GM18867 (cell line): ENCODE data around the gene SLC50A1.
A peak's percentile ranks its signal among the peaks of the same experiment; 100 is the strongest.

Source experiments
- ATAC-seq: cut with Tn5 transposase; IDR thresholded peaks from one replicate; pipeline ENCODE4 v1.9.1; 2021; ENCODE audit warnings: mild to moderate bottlenecking, moderate library complexity; ENCODE audit not compliant: unreplicated experiment

Gene SLC50A1

DNA sequence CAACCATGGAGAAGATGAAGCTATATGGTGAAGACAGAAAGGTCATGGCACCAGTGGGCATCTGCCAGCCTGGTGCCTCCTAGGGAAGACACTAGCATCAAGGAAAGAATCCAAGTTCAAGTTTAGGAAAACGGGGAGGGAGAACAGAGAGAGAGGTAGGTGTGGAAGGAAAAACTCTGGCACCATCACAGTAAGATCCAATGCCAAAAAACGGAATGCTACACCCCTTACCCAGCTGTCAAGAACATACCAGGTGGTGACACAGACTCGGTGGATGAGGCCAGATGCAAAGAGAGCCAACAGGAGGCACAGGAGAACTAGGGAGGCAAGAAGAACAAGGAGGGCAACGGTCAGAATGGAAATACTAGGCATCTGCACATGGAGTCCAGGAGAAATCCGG lies 33.9 kb downstream of the SLC50A1 start:
- ATAC-seq, result no peak

- no peak for ATAC-seq
Measured at GRCh38 chr1:155170101-155170785, 34.6 kb downstream of the SLC50A1 start.

- no peak for ATAC-seq
Measured at GRCh38 chr1:155170806-155171205, 35.2 kb downstream of the SLC50A1 start.

- peak; percentile 15 for ATAC-seq
Measured at GRCh38 chr1:155171836-155172731, 36.4 kb downstream of the SLC50A1 start.

DNA sequence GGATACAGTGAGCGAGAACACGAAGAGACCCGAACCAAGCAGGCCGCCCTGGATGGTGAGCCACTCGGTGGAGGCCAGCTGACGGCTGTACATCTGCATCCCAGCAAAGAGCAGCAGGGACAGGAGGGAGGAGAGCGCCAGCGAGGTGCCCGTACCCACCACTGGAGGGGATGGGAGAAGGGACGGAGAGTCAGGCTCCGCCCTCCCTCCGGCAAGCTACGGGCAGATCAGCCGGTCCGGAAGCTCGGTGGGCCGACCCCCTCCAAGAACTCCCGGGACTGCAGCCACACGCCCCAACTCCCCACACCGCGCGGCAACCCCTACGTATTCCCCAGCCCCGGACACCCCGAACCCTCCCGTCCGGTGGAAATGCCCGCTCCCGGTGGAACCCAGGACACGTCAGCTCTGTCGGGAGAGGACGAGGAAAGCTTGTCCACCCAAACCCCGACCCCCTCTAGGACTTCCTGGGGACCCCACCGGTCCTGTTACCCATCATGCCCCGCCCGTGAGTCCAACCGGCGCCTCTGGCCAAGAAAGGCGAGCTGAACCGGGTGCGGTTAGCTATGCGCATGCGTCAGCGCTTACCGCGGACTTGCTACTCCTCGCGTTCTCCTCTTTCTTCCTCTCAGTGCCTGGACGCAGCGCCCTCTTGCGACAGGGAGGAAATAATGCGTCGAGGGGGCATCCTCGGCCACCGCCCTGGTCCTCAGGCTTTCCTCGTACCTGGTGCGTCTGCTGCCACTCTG lies 37.3 kb downstream of the SLC50A1 start, which contains the start of gene KRTCAP2:
Gene KRTCAP2 (minus strand): TSS at position 573 of the 746 bp plus-strand sequence. CDS start 80 bp downstream, at position 493.
- peak; percentile 65 for ATAC-seq

DNA sequence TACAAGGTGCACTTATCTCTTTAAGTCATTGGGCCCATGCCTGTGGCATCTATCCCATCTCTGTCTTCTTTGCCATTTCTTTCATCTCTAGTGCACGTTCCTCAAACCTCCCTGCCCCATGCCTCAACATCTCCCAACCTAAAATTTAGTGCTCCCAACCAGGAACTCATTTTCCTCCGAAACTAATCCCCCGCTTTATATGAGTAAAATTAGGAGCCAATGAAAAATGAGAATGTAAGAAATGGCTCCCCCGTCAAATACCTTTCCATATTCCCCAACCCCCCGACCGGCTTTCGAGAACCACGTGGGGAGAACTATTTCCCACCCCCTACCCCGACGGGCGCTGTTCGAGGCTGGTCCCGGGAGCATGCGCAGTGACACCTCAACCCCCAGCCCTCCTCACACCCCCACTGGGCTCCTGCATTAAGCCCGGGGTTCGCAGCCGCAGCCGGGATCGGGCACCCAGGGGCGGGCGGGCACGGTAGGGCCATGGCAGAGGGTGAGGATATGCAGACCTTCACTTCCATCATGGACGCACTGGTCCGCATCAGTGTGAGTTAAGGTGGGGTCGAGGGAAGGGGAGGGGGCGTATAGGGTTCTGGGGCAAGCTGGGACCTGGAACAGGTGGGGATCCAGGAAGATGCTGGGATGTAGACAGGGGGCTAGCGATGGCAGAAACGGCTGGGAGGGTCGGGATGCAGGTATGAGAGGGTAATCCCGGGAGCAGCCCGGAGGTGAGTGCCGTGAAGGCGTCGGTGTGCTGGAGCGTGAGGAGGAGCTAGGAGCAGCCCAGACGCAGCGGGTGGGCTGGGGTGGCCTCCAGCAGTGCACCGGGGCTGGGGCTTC lies 38.0 kb downstream of the SLC50A1 start, which contains the start of gene TRIM46:
Gene TRIM46 (plus strand): TSS at position 372 of the 846 bp plus-strand sequence. CDS start 118 bp downstream, at position 490.
- no peak for ATAC-seq

GRCh38 chr1:155174324-155175280 lies 39.0 kb downstream of the SLC50A1 start:
- ATAC-seq, result no peak

- ATAC-seq, result no peak
Measured at GRCh38 chr1:155175281-155175926, 39.8 kb downstream of the SLC50A1 start.

- ATAC-seq, result no peak
Measured at GRCh38 chr1:155175927-155176371, 40.3 kb downstream of the SLC50A1 start.

GRCh38 chr1:155176544-155177071 lies 41.0 kb downstream of the SLC50A1 start:
- no peak for ATAC-seq

- no peak for ATAC-seq
Measured at GRCh38 chr1:155177192-155177917, 41.7 kb downstream of the SLC50A1 start.

DNA sequence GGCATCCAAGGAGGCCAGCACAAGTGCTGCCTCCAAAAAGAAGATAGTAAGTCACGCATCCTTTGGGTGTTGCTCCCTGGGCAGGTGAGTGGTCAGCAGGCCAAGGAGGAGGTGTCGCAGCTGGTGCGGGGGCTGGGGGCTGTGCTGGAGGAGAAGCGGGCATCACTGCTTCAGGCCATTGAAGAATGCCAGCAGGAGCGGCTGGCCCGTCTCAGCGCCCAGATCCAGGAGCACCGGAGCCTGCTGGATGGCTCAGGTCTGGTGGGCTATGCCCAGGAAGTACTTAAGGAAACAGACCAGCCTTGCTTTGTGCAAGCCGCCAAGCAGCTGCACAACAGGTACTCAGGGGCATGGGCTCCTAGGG lies 42.2 kb downstream of the SLC50A1 start:
- no peak for ATAC-seq

GRCh38 chr1:155178441-155179111 lies 42.9 kb downstream of the SLC50A1 start:
- no peak for ATAC-seq

DNA sequence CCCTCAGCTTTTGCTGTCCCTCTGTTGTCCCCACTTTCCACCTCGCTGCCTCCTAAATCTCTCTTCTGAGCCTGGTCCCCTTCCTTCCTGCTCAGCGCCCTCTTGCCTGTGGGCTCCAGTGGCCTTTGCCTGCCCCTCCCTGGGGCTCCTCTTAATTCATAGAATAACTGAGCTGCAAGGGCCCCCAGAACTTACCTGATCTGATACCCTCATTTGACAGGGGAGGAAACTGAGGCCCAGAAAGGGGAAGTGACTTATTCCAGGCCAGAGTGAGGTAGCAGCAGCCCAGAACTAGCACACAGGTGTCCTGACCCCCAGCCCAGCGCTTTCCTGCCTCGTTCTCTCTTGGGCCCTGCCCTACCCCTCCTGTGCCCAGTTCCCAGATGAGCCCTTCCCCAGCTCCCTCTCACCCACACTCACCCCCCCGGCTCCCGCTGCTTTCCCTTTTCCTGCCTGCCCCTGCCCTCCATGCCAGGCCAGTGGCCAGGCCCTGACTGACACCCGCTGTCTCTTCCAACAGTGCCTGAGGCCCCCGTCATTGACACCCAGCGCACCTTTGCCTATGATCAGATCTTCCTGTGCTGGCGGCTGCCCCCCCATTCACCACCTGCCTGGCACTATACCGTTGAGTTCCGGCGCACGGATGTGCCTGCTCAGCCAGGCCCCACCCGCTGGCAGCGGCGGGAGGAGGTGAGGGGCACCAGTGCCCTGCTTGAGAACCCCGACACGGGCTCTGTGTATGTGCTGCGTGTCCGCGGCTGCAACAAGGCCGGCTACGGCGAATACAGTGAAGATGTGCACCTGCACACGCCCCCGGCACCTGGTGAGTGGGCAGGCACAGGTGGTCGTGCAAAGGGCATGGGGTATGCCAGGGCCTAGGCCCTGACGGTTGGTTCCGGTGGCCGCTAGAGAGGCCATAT lies 43.7 kb downstream of the SLC50A1 start:
- ATAC-seq, result no peak

GRCh38 chr1:155181371-155182051 lies 45.9 kb downstream of the SLC50A1 start:
- no peak for ATAC-seq
